ENCODE data around the gene SSRP1. TPM values are rescaled to one million over a fixed set of nuclear protein-coding genes. Genes with fewer than 3 reads are reported as not detected.

SSRP1 gene
- total and polyA plus RNA-seq, 9 of the 15 experiments (the other 6 are each of a cell fraction or from before 2014, with no cell fraction given): 91.1 to 416 (median 245) TPM

GRCh38 chr11:57322256-57323166 lies 13.2 kb downstream of the SSRP1 start (continued):
- TF ChIP-seq TCFL5 (CRISPR knock-in tag; conservative IDR thresholded peaks at IDR 0.05) (no peak), CHD1 (IDR thresholded peaks at IDR 0.05; ENCODE audit: low read length) (peak; percentile 12), ZNF263 (CRISPR knock-in tag; IDR thresholded peaks at IDR 0.05; ENCODE audit: borderline replicate concordance) (peak; percentile 66; the same call in 1 of the 2 replicates), CEBPB (tag; IDR thresholded peaks at IDR 0.05) (no peak), PRPF4 (IDR thresholded peaks at IDR 0.05; ENCODE audit: insufficient read depth, low read depth, low read length, poor library complexity, severe bottlenecking) (no peak), CCNT2 (IDR thresholded peaks at IDR 0.05; ENCODE audit: borderline replicate concordance, extremely low read depth, insufficient read length, low read depth, low read length) (no peak), NFRKB (IDR thresholded peaks at IDR 0.05; ENCODE audit: low read depth) (no peak), ARID1B (IDR thresholded peaks at IDR 0.05) (0 out of 2 replicates have a peak, but pooled peaks have one; percentile 59), BCOR (IDR thresholded peaks at IDR 0.05) (peak; percentile 61; the same call in 1 of the 2 replicates), ELF4 (CRISPR knock-in tag; IDR thresholded peaks at IDR 0.05) (peak; percentile 55; the same call in 1 of the 2 replicates), HCFC1 (IDR thresholded peaks at IDR 0.05; ENCODE audit: low read depth, low read length) (no peak), ZNF143 (CRISPR knock-in tag; IDR thresholded peaks at IDR 0.05) (no peak), ZNF77 (CRISPR knock-in tag; IDR thresholded peaks at IDR 0.05) (no peak), MYNN (IDR thresholded peaks at IDR 0.05) (no peak), MYNN (CRISPR knock-in tag; IDR thresholded peaks at IDR 0.05) (no peak), ZNF121 (CRISPR knock-in tag; conservative IDR thresholded peaks at IDR 0.05) (no peak), STAG1 (CRISPR knock-in tag; IDR thresholded peaks at IDR 0.05; ENCODE audit: borderline replicate concordance) (no peak), GTF2E2 (tag; IDR thresholded peaks at IDR 0.05) (no peak), ZBTB2 (IDR thresholded peaks at IDR 0.05) (0 out of 2 replicates have a peak, but pooled peaks have one; percentile 33)
- TF ChIP-seq, protein P1, sequence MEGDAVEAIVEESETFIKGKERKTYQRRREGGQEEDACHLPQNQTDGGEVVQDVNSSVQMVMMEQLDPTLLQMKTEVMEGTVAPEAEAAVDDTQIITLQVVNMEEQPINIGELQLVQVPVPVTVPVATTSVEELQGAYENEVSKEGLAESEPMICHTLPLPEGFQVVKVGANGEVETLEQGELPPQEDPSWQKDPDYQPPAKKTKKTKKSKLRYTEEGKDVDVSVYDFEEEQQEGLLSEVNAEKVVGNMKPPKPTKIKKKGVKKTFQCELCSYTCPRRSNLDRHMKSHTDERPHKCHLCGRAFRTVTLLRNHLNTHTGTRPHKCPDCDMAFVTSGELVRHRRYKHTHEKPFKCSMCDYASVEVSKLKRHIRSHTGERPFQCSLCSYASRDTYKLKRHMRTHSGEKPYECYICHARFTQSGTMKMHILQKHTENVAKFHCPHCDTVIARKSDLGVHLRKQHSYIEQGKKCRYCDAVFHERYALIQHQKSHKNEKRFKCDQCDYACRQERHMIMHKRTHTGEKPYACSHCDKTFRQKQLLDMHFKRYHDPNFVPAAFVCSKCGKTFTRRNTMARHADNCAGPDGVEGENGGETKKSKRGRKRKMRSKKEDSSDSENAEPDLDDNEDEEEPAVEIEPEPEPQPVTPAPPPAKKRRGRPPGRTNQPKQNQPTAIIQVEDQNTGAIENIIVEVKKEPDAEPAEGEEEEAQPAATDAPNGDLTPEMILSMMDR (IDR thresholded peaks at IDR 0.05 in 2 of 3, conservative IDR thresholded peaks at IDR 0.05 in 1 of 3; ENCODE audit: insufficient read depth in 2 of 3, low read depth in 1 of 3, low read length in 3 of 3): 0 out of 6 replicates have a peak, but pooled peaks of 1 of the 3 experiments have one; percentile 3
- TF ChIP-seq, protein P2, sequence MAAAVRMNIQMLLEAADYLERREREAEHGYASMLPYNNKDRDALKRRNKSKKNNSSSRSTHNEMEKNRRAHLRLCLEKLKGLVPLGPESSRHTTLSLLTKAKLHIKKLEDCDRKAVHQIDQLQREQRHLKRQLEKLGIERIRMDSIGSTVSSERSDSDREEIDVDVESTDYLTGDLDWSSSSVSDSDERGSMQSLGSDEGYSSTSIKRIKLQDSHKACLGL (CRISPR knock-in tag; IDR thresholded peaks at IDR 0.05; ENCODE audit: borderline replicate concordance, poor library complexity, severe bottlenecking): no peak
- TF ChIP-seq, protein P3, sequence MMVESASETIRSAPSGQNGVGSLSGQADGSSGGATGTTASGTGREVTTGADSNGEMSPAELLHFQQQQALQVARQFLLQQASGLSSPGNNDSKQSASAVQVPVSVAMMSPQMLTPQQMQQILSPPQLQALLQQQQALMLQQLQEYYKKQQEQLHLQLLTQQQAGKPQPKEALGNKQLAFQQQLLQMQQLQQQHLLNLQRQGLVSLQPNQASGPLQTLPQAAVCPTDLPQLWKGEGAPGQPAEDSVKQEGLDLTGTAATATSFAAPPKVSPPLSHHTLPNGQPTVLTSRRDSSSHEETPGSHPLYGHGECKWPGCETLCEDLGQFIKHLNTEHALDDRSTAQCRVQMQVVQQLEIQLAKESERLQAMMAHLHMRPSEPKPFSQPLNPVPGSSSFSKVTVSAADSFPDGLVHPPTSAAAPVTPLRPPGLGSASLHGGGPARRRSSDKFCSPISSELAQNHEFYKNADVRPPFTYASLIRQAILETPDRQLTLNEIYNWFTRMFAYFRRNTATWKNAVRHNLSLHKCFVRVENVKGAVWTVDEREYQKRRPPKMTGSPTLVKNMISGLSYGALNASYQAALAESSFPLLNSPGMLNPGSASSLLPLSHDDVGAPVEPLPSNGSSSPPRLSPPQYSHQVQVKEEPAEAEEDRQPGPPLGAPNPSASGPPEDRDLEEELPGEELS (CRISPR knock-in tag; IDR thresholded peaks at IDR 0.05; ENCODE audit: borderline replicate concordance): no peak

Measured in K562 (cell line).